ENCODE results near the gene KIF26B.

KIF26B gene

GRCh38 chr1:245457562-245457961 is 302.8 kb downstream of the KIF26B start:
- TF ChIP-seq, protein P1, sequence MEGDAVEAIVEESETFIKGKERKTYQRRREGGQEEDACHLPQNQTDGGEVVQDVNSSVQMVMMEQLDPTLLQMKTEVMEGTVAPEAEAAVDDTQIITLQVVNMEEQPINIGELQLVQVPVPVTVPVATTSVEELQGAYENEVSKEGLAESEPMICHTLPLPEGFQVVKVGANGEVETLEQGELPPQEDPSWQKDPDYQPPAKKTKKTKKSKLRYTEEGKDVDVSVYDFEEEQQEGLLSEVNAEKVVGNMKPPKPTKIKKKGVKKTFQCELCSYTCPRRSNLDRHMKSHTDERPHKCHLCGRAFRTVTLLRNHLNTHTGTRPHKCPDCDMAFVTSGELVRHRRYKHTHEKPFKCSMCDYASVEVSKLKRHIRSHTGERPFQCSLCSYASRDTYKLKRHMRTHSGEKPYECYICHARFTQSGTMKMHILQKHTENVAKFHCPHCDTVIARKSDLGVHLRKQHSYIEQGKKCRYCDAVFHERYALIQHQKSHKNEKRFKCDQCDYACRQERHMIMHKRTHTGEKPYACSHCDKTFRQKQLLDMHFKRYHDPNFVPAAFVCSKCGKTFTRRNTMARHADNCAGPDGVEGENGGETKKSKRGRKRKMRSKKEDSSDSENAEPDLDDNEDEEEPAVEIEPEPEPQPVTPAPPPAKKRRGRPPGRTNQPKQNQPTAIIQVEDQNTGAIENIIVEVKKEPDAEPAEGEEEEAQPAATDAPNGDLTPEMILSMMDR (IDR thresholded peaks at IDR 0.05; ENCODE audit: low read depth, low read length, missing control alignments), result no peak
- no peak for DNase-seq (ENCODE audit: extremely low read depth, low read depth)
- H3K4me3 ChIP-seq (replicated peaks; ENCODE audit: low read depth, low read length), result no peak overlapping the region

- H3K4me3 ChIP-seq (replicated peaks; ENCODE audit: low read depth, low read length), result no peak overlapping the region
- peak; percentile 27 for DNase-seq (ENCODE audit: extremely low read depth, low read depth)
- TF ChIP-seq, protein P1 (IDR thresholded peaks at IDR 0.05; ENCODE audit: low read depth, low read length, missing control alignments), result no peak
Observed at GRCh38 chr1:245458234-245458633, 303.4 kb downstream of the KIF26B start.

DNA sequence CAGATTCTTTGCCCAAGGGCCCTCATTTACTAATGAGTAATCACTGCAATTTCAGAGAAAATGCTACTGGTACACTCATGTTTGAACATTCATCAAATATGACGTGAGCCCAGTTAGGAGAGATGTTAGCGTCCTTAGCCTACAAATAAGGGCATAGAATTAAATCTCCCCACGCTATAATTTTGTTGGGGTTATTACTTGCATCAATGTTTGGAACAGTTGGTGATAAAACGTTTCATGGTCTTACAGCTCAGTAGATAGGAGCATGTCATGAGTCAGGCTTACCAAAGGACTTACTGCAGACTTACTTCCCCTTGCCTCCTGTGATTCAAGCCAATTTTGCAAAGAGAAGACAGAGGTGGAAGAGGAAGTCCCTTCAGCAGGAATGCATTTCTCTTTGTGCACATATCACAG is 304.0 kb downstream of the KIF26B start:
- no peak overlapping the region for H3K4me3 ChIP-seq (replicated peaks; ENCODE audit: low read depth, low read length)
- TF ChIP-seq, protein P1 (IDR thresholded peaks at IDR 0.05; ENCODE audit: low read depth, low read length, missing control alignments), result no peak
- DNase-seq (ENCODE audit: extremely low read depth, low read depth), result peak; percentile 1

- TF ChIP-seq, protein P1 (IDR thresholded peaks at IDR 0.05; ENCODE audit: low read depth, low read length, missing control alignments), result no peak
- no peak for DNase-seq (ENCODE audit: extremely low read depth, low read depth)
- no peak overlapping the region for H3K4me3 ChIP-seq (replicated peaks; ENCODE audit: low read depth, low read length)
Observed at GRCh38 chr1:245459621-245460020, 304.8 kb downstream of the KIF26B start.

- H3K4me3 ChIP-seq (replicated peaks; ENCODE audit: low read depth, low read length), result no peak overlapping the region
- TF ChIP-seq, protein P1 (IDR thresholded peaks at IDR 0.05; ENCODE audit: low read depth, low read length, missing control alignments), result no peak
- no peak for DNase-seq (ENCODE audit: extremely low read depth, low read depth)
Observed at GRCh38 chr1:245461681-245462080, 306.9 kb downstream of the KIF26B start.

GRCh38 chr1:245462161-245462560 is 307.4 kb downstream of the KIF26B start:
- TF ChIP-seq, protein P1 (IDR thresholded peaks at IDR 0.05; ENCODE audit: low read depth, low read length, missing control alignments), result no peak
- DNase-seq (ENCODE audit: extremely low read depth, low read depth), result no peak
- H3K4me3 ChIP-seq (replicated peaks; ENCODE audit: low read depth, low read length), result no peak overlapping the region

Measured in HFF-Myc (cell line).